HepG2 (cell line): ENCODE results near the gene SLU7. TPM values are rescaled to one million over a fixed set of nuclear protein-coding genes. Genes with fewer than 3 reads are reported as not detected.

ENCODE experiments used
- AKNA ChIP-seq: sonication (generic); formaldehyde crosslinking; IDR thresholded peaks from 2 replicates; pipeline ENCODE4 v1.4.0; 2020; ENCODE audit warnings: missing genetic modification reagents, borderline replicate concordance
- HIVEP1 ChIP-seq: sonication (generic); formaldehyde crosslinking; IDR thresholded peaks from 2 replicates; pipeline ENCODE4 v1.4.0; 2020; ENCODE audit warnings: mild to moderate bottlenecking, missing genetic modification reagents
- JUN ChIP-seq: sonication (generic); formaldehyde crosslinking; IDR thresholded peaks from 2 replicates; pipeline ENCODE4 v1.4.0; 2020; ENCODE audit warnings: mild to moderate bottlenecking, missing genetic modification reagents
- NKX3-1 ChIP-seq: sonication (generic); formaldehyde crosslinking; IDR thresholded peaks from 2 replicates; pipeline ENCODE4 v1.5.0; 2020; ENCODE audit warnings: missing genetic modification reagents
- NONO ChIP-seq, 2 experiments: fragments of 450-650 bp in 1 of 2; sonication (generic) in 1 of 2; formaldehyde crosslinking in 1 of 2; IDR thresholded peaks in 1 of 2; conservative IDR thresholded peaks in 1 of 2; 2 replicates each; pipeline versions ENCODE4 v1.6.1 to v1.8.0; 2017 to 2022; ENCODE audit warnings: mild to moderate bottlenecking in 1 of 2, missing genetic modification reagents in 1 of 2, moderate library complexity in 1 of 2
- SRSF4 ChIP-seq: fragments of 200-400 bp; formaldehyde crosslinking; IDR thresholded peaks from one replicate; pipeline ENCODE4 v1.6.1; 2018; ENCODE audit warnings: mild to moderate bottlenecking, low read depth, low read length, moderate library complexity; ENCODE audit not compliant: poor library complexity, severe bottlenecking
- TMF1 ChIP-seq: sonication (generic); formaldehyde crosslinking; IDR thresholded peaks from 2 replicates; pipeline ENCODE4 v1.8.1; 2022; ENCODE audit warnings: low read depth, missing genetic modification reagents
- ZNF136 ChIP-seq: sonication (generic); formaldehyde crosslinking; IDR thresholded peaks from 2 replicates; pipeline ENCODE4 v1.8.1; 2022; ENCODE audit warnings: low read depth, mild to moderate bottlenecking, moderate library complexity, missing genetic modification reagents
- ZNF180 ChIP-seq: sonication (generic); formaldehyde crosslinking; IDR thresholded peaks from 2 replicates; pipeline ENCODE4 v1.4.0; 2020; ENCODE audit warnings: low read depth, missing genetic modification reagents, borderline replicate concordance
- ZNF30 ChIP-seq: sonication (generic); formaldehyde crosslinking; IDR thresholded peaks from 2 replicates; pipeline ENCODE4 v1.5.0; 2020; ENCODE audit warnings: mild to moderate bottlenecking, missing genetic modification reagents
- ZNF318 ChIP-seq: sonication (generic); formaldehyde crosslinking; IDR thresholded peaks from 2 replicates; pipeline ENCODE4 v1.4.0; 2020; ENCODE audit warnings: mild to moderate bottlenecking, missing genetic modification reagents
- ZNF431 ChIP-seq: sonication (generic); formaldehyde crosslinking; IDR thresholded peaks from 2 replicates; pipeline ENCODE4 v1.9.0; 2022; ENCODE audit warnings: missing genetic modification reagents, low read depth, mild to moderate bottlenecking, borderline replicate concordance
- ZNF850 ChIP-seq: sonication (generic); formaldehyde crosslinking; conservative IDR thresholded peaks from 2 replicates; pipeline ENCODE4 v1.9.0; 2021; ENCODE audit warnings: mild to moderate bottlenecking, missing genetic modification reagents
- polyA plus RNA-seq, 8 experiments: library from polyadenylated mRNA; depleted of rRNA in 3 of 8; stranded (reverse) in 7 of 8; unstranded in 1 of 8; fragments of >200 nt; fragmentation: Illumina TruSeq in 4 of 8; extraction: Trizol in 4 of 8; gene quantifications; 2 replicates each; pipeline versions ENCODE4 v1.2.1 to v1.2.3, GENCODE V29; 2011 to 2016; ENCODE audit warnings: low read depth in 4 of 8, missing spikeins in 1 of 8, mixed read lengths in 1 of 8; ENCODE audit not compliant: insufficient read depth in 1 of 8
- total RNA-seq, 5 experiments: library from RNA; depleted of rRNA; stranded (reverse); fragments of >200 nt; fragmentation: Illumina TruSeq; extraction: Trizol; gene quantifications; 2 replicates each; pipeline ENCODE4 v1.2.3, GENCODE V29; 2016; ENCODE audit warnings: low read depth in 1 of 5

Gene SLU7
- total and polyA plus RNA-seq, 2 of the 13 experiments (the other 11 are each of a cell fraction or from before 2014, with no cell fraction given) = 24.0 to 39.2 TPM

- TF ChIP-seq NKX3-1 (peak; percentile 84), NONO (IDR thresholded peaks at IDR 0.05) (no peak), NONO (CRISPR knock-in tag; conservative IDR thresholded peaks at IDR 0.05) (peak; percentile 62), ZNF30 (CRISPR knock-in tag) (peak; percentile 44; the same call in 1 of the 2 replicates), ZNF850 (CRISPR knock-in tag) (0 out of 2 replicates have a peak, but pooled peaks have one; percentile 31), ZNF180 (no peak), SRSF4 (no peak), ZNF318 (CRISPR knock-in tag) (no peak; the same call in 1 of the 2 replicates), JUN (CRISPR knock-in tag) (no peak), ZNF431 (CRISPR knock-in tag) (no peak), AKNA (CRISPR knock-in tag) (0 out of 2 replicates have a peak, but pooled peaks have one; percentile 30), ZNF136 (CRISPR knock-in tag) (no peak), TMF1 (no peak), HIVEP1 (CRISPR knock-in tag) (peak; percentile 95)
Observed at GRCh38 chr5:160467555-160468362, 48.9 kb upstream of the SLU7 start (continued).
